ENCODE data around the gene FCHO1.

FCHO1 gene

DNA sequence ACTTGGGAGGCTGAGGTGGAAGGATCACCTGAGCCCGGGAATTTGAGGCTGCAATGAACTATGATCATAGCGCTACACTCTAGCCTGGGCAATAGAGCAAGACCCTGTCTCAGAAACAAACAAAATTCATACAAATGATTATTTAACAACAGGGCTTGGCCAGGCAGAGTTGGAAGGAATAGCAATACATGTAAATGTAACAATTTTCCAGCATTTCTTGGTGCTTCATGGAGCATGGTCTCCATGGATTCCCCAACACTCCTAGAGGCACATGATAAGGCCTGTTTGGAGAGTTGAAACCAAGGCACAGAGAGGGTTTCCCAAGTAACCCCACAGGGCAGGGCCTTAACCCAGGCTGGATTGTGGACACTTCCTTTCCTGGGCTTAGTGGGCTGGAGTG lies 59.8 kb downstream of the FCHO1 start:
- no peaks in the 10 kb centered on the region for H3K9me3 Mint-ChIP-seq
- ATAC-seq = no peak
- no peak overlapping the region for H3K4me3 Mint-ChIP-seq
- H3K27ac Mint-ChIP-seq = no peak overlapping the region
- no peaks in the 10 kb centered on the region for H3K36me3 Mint-ChIP-seq
- peaks cover 14% of the 10 kb centered on the region for H3K4me1 Mint-ChIP-seq
- peaks cover 42% of the 10 kb centered on the region for H3K27me3 Mint-ChIP-seq

DNA sequence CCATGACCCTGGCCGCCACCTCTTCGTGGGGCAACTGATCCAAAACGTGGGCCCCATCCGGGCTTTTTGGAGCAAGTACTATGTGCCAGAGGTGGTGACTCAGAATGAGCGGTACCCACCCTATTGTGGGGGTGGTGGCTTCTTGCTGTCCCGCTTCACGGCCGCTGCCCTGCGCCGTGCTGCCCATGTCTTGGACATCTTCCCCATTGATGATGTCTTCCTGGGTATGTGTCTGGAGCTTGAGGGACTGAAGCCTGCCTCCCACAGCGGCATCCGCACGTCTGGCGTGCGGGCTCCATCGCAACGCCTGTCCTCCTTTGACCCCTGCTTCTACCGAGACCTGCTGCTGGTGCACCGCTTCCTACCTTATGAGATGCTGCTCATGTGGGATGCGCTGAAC lies 60.4 kb downstream of the FCHO1 start:
- no peaks in the 10 kb centered on the region for H3K36me3 Mint-ChIP-seq
- peaks cover 14% of the 10 kb centered on the region for H3K4me1 Mint-ChIP-seq
- ATAC-seq = no peak
- H3K4me3 Mint-ChIP-seq = no peak overlapping the region
- no peaks in the 10 kb centered on the region for H3K9me3 Mint-ChIP-seq
- no peak overlapping the region for H3K27ac Mint-ChIP-seq
- H3K27me3 Mint-ChIP-seq = peaks cover 36% of the 10 kb centered on the region

GRCh38 chr19:17812099-17812498 lies 60.8 kb downstream of the FCHO1 start:
- Mint-ChIP-seq H3K4me1 (peaks cover 13% of the 10 kb centered on the region), H3K36me3 (no peaks in the 10 kb centered on the region), H3K27me3 (peaks cover 32% of the 10 kb centered on the region), H3K4me3 (no peak overlapping the region), H3K27ac (no peak overlapping the region), H3K9me3 (no peaks in the 10 kb centered on the region)
- no peak for ATAC-seq

DNA sequence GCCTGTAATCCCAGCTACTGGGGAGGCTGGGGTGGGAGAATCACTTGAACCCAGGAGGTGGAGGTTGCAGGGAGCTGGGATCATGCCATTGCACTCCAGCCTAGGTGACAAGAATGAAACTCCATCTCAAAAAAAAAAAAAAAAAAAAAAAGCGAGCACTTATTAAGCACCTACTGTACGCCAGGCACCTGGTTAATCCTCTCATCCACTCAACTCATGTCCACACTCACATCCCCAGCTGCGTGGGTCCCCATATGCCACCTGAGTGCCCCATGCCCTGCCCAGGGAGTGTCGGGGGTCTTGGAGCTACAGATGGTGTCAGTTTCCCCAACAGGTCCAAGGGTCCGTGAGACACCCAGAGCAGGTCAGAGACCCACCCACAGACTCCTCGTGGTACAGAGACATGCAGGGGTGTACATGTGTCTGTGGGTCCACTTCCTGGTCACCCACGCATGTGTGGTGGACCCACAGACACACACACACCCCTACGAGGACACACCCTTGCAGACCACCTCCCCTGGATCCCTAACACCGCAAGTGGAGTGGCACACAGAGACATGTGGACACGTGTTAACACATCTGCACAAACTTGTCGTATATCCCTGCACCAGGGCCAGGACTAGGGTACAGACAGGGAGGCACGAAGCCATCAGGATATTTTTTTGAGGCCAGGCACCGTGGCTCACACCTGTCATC lies 66.5 kb downstream of the FCHO1 start:
- no peak overlapping the region for H3K4me3 Mint-ChIP-seq
- no peaks in the 10 kb centered on the region for H3K9me3 Mint-ChIP-seq
- H3K4me1 Mint-ChIP-seq = no peaks in the 10 kb centered on the region
- no peaks in the 10 kb centered on the region for H3K36me3 Mint-ChIP-seq
- no peak overlapping the region for H3K27ac Mint-ChIP-seq
- H3K27me3 Mint-ChIP-seq = no peaks in the 10 kb centered on the region
- no peak for ATAC-seq

DNA sequence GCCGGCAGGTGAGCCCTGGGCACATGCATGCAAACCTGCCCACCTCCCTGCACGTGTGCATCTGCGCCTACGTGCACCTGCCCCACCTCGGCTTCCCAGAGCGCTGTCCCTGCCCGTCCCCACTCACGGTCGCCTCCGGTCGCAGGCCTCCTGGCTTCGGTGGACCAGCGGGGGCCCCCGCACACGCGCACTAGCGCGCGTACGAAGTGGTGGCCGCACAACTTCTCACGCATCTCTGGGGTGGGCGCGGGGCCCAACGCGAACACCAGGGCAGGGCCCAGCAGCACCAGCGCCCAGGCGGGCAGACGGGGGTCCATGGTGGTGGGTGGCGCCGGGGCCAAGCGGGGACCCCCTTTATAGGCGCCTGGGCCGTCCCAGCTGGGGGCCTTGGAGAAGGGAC lies 69.9 kb downstream of the FCHO1 start, which contains the start of gene INSL3:
TSS of gene INSL3 (minus strand) at position 330 of the 400 bp plus-strand sequence. CDS start at position 317, 13 bp downstream.
- H3K36me3 Mint-ChIP-seq = peaks cover 7% of the 10 kb centered on the region
- H3K27me3 Mint-ChIP-seq = no peaks in the 10 kb centered on the region
- ATAC-seq = peak; percentile 54
- H3K4me3 Mint-ChIP-seq = no peak within 1 kb of the TSS
- no peak within 1 kb of the TSS for H3K27ac Mint-ChIP-seq
- no peaks in the 10 kb centered on the region for H3K4me1 Mint-ChIP-seq
- H3K9me3 Mint-ChIP-seq = no peaks in the 10 kb centered on the region

GRCh38 chr19:17824339-17824738 lies 73.1 kb downstream of the FCHO1 start:
- Mint-ChIP-seq H3K4me1 (no peaks in the 10 kb centered on the region), H3K4me3 (no peak overlapping the region), H3K9me3 (no peaks in the 10 kb centered on the region), H3K36me3 (peaks cover 26% of the 10 kb centered on the region), H3K27me3 (no peaks in the 10 kb centered on the region), H3K27ac (peak overlapping the region; percentile 19)
- peak; percentile 40 for ATAC-seq

DNA sequence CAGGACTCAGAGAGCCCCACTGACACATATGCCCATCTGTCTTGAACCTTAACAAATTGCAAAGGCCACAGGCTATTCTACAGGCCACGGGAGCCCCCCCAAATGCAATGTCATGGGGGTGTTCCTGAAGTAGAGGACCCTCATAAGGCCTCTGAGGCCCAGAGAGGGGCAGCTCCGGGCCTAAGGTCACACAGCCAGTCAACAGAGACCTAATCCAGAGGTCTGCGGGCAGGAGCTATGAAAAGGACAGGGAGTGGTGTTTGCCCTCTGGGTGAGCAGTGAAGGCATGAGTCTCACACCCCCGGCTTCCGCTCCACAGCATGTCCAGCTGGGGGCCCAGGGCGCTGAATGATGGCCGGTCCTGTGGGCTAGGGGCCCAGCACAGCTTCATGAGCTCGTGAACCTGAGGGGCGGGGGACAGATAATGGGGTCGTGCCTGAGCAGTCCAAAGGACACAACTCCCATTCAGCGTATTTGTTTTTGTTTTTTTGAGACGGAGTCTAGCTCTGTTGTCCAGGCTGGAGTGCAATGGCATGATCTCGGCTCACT lies 75.3 kb downstream of the FCHO1 start:
- no peak for ATAC-seq
- H3K9me3 Mint-ChIP-seq = peaks cover 5% of the 10 kb centered on the region
- H3K27me3 Mint-ChIP-seq = no peaks in the 10 kb centered on the region
- peaks cover 48% of the 10 kb centered on the region for H3K36me3 Mint-ChIP-seq
- H3K27ac Mint-ChIP-seq = no peak overlapping the region
- H3K4me3 Mint-ChIP-seq = no peak overlapping the region
- H3K4me1 Mint-ChIP-seq = peaks cover 5% of the 10 kb centered on the region

GRCh38 chr19:17829855-17830566 lies 78.7 kb downstream of the FCHO1 start:
- Mint-ChIP-seq H3K27me3 (no peaks in the 10 kb centered on the region), H3K27ac (no peak overlapping the region), H3K36me3 (peaks cover 75% of the 10 kb centered on the region), H3K4me1 (peaks cover 5% of the 10 kb centered on the region), H3K4me3 (no peak overlapping the region), H3K9me3 (peaks cover 5% of the 10 kb centered on the region)
- ATAC-seq = no peak

GRCh38 chr19:17830567-17831418 lies 79.5 kb downstream of the FCHO1 start:
- Mint-ChIP-seq H3K4me3 (no peak overlapping the region), H3K36me3 (peaks cover 77% of the 10 kb centered on the region), H3K4me1 (peaks cover 12% of the 10 kb centered on the region), H3K9me3 (peaks cover 5% of the 10 kb centered on the region), H3K27ac (no peak overlapping the region), H3K27me3 (no peaks in the 10 kb centered on the region)
- peak; percentile 31 for ATAC-seq

DNA sequence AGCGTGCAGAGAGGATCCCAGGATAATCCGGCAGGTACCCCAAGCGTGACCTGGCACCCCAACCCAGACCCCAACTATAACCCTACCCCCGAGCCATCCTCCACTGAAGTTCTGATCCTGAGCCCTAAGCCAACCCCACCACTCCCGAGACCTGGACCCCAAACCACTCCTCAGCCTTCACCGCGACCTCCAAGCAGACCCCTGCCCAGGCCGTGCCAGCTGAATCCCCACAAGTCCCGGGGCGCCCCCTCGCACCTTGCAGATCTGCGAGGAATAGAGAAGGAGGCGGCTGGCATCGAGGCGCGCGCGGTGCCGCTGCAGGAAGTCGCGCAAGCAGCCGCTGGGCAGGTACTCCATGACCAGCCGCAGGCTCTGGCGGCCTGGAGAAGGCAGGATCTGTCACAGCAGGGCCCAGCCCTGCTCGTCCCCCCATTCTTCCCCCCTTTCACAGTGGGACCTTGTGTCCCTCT lies 80.2 kb downstream of the FCHO1 start:
- Mint-ChIP-seq H3K27me3 (no peaks in the 10 kb centered on the region), H3K9me3 (peaks cover 5% of the 10 kb centered on the region), H3K36me3 (peaks cover 83% of the 10 kb centered on the region), H3K4me3 (no peak overlapping the region), H3K4me1 (peaks cover 12% of the 10 kb centered on the region), H3K27ac (no peak overlapping the region)
- no peak for ATAC-seq

DNA sequence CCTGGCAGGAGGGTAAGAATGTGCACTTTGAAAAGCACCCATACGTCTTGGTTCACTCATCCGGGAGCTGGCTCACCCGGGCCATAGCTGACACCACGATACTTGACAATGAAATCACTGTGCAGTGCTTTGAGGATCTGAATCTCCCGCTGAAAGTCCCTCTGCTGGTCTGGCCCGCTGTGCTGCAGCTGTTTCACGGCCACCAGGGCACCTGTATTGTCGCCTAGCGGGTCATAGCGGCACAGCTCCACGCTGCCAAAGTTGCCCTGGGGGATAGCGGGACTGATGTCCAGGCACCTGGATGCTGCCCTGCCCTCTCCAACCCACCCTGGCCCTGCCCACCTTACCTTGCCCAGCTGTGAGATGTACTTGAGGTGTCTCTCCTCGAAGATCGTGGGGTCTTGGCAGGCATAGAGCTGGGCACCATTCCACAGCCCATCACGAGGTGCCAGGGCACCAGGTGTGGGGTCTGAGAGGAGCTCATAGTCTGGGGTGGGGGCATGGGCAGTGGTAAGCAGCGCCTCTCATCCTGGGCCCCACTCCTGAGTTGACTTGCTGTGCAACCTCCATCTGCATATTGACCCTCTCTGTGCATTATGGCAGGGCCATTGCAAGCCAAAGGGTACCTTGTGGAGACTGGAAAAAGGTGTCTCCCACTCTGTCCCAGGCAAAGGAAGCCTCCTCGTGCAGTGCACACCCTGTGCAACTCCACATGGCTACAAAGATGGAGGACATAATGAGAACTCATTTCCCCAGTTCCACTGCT lies 81.3 kb downstream of the FCHO1 start:
- Mint-ChIP-seq H3K27me3 (no peaks in the 10 kb centered on the region), H3K27ac (no peak overlapping the region), H3K36me3 (peaks cover 79% of the 10 kb centered on the region), H3K4me1 (peaks cover 12% of the 10 kb centered on the region), H3K4me3 (no peak overlapping the region), H3K9me3 (peaks cover 5% of the 10 kb centered on the region)
- no peak for ATAC-seq

- peaks cover 5% of the 10 kb centered on the region for H3K9me3 Mint-ChIP-seq
- H3K27me3 Mint-ChIP-seq = no peaks in the 10 kb centered on the region
- H3K4me3 Mint-ChIP-seq = no peak overlapping the region
- ATAC-seq = no peak
- no peak overlapping the region for H3K27ac Mint-ChIP-seq
- peaks cover 84% of the 10 kb centered on the region for H3K36me3 Mint-ChIP-seq
- peaks cover 12% of the 10 kb centered on the region for H3K4me1 Mint-ChIP-seq
These were observed 83.3 kb downstream of the FCHO1 start for GRCh38 chr19:17834350-17835181.

DNA sequence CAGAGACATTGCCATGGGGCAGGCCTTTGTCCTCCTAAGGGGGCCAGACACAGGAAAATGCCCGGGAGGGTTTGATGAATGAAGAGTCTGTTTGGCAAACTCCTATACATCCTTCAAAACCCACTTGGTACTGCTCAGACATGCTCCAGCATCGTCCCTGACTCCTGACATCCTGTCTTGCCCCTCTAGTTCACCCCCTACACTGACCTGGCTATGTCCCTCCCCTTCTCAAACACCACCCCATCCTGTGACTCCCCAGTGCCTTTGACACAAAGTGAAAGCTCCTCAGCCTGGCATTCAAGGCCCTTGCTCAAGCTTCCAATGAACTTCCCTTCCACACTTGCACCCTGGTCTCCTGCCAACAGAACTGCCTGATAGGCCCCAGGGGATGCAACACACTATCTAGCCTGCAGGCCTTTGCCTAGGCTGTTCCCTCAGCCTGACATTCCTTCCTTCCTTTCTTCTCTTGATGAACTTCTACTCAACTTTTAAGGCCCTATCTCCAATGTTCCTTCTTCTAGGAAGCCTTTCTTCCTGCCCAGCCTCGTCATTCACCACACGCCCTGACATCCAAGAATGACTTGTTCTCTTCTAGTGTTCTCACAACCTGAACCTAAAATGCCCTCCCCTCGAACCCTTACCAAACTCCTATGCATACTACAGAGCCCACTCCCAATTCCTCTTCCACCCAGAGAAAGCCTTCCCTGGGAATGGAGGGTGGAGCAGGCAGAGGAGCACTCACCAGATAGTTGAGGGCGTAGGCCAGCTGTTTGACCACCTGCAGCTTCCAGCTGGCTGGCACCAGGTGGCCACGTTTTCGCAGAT lies 84.1 kb downstream of the FCHO1 start:
- Mint-ChIP-seq H3K4me1 (peaks cover 9% of the 10 kb centered on the region), H3K4me3 (no peak overlapping the region), H3K9me3 (peaks cover 1% of the 10 kb centered on the region), H3K27ac (no peak overlapping the region), H3K27me3 (no peaks in the 10 kb centered on the region), H3K36me3 (peaks cover 81% of the 10 kb centered on the region)
- no peak for ATAC-seq
